ENCODE measurements around the gene KCTD6. TPM values are rescaled to one million over a fixed set of nuclear protein-coding genes. Genes with fewer than 3 reads are reported as not detected.

The KCTD6 gene
- total and polyA plus RNA-seq, 2 of the 8 experiments (the other 6 are each of a cell fraction or from before 2014, with no cell fraction given) = 17.4 to 21.4 TPM

DNA sequence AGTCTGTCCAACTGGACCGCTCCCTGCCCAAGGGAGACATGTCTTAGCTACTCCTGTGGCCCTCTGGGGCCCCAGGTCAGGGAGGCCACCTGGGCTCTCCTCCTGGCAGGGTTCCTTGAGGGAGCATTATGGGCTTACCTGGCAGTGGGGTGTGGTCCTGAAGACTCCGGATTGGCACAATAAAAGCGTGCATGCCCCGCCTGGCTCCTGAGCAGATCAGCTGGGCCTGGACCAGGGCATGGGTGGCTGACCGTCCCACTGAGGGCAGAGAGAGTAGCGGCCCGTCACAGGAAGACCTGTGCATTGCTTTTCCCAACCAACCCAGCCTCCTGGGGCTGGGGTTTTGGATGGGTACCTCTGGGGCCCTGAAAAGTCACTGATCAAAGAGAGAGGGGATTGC lies 39.7 kb downstream of the KCTD6 start (continued):
- TF ChIP-seq, protein P1, sequence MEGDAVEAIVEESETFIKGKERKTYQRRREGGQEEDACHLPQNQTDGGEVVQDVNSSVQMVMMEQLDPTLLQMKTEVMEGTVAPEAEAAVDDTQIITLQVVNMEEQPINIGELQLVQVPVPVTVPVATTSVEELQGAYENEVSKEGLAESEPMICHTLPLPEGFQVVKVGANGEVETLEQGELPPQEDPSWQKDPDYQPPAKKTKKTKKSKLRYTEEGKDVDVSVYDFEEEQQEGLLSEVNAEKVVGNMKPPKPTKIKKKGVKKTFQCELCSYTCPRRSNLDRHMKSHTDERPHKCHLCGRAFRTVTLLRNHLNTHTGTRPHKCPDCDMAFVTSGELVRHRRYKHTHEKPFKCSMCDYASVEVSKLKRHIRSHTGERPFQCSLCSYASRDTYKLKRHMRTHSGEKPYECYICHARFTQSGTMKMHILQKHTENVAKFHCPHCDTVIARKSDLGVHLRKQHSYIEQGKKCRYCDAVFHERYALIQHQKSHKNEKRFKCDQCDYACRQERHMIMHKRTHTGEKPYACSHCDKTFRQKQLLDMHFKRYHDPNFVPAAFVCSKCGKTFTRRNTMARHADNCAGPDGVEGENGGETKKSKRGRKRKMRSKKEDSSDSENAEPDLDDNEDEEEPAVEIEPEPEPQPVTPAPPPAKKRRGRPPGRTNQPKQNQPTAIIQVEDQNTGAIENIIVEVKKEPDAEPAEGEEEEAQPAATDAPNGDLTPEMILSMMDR (IDR thresholded peaks at IDR 0.05; ENCODE audit: control extremely low read depth in 1 of 3, insufficient read depth in 1 of 3, low read depth in 1 of 3, low read length in 3 of 3) = no peak
- no peak for TF ChIP-seq RAD21 (IDR thresholded peaks at IDR 0.05 in 1 of 2, conservative IDR thresholded peaks at IDR 0.05 in 1 of 2; ENCODE audit: low read depth in 2 of 2, low read length in 2 of 2)
